GM23338 (cell line): Measurements from ENCODE around the gene UBAP1L. TPM values are rescaled to one million over a fixed set of nuclear protein-coding genes. Genes with fewer than 3 reads are reported as not detected.

Source experiments
- ATAC-seq: fragments of 200-7000 bp; cut with Tn5 transposase; 3 replicates; pipeline ENCODE4 v1.9.1; 2020
- DNase-seq: peaks from one replicate; pipeline ENCODE4 v3.0.0-alpha.2; 2015; ENCODE audit warnings: low spot score
- H2AFZ ChIP-seq: fragments of 200-600 bp; sonication (generic); 2 replicates; pipeline ENCODE4 v1.8.0; 2016; ENCODE audit warnings: antibody characterized with exemption, mild to moderate bottlenecking, moderate library complexity
- H3F3A ChIP-seq: fragments of 200-600 bp; sonication (generic); replicated peaks from 2 replicates; pipeline ENCODE4 v1.8.0; 2017; ENCODE audit warnings: antibody characterized with exemption, mixed run types, low read depth
- H3K27ac ChIP-seq: fragments of 200-600 bp; sonication (generic); 2 replicates; pipeline ENCODE4 v1.6.1; 2016; ENCODE audit warnings: low read depth
- H3K27me3 ChIP-seq: fragments of 200-600 bp; sonication (generic); 2 replicates; pipeline ENCODE4 v1.8.0; 2016; ENCODE audit warnings: mild to moderate bottlenecking, mixed run types, moderate library complexity; ENCODE audit not compliant: insufficient read depth
- H3K36me3 ChIP-seq: fragments of 200-600 bp; sonication (generic); 2 replicates; pipeline ENCODE4 v1.8.0; 2016; ENCODE audit warnings: mild to moderate bottlenecking; ENCODE audit not compliant: insufficient read depth
- H3K4me1 ChIP-seq: fragments of 200-600 bp; sonication (generic); 2 replicates; pipeline ENCODE4 v1.8.0; 2016; ENCODE audit warnings: mild to moderate bottlenecking, moderate library complexity; ENCODE audit not compliant: insufficient read depth
- H3K4me2 ChIP-seq: fragments of 200-600 bp; sonication (generic); 2 replicates; pipeline ENCODE4 v1.7.1; 2017; ENCODE audit warnings: mixed run types
- H3K4me3 ChIP-seq: fragments of 200-600 bp; sonication (generic); 2 replicates; pipeline ENCODE4 v1.6.1; 2016; ENCODE audit warnings: mixed run types
- H3K79me2 ChIP-seq: fragments of 200-600 bp; sonication (generic); replicated peaks from 2 replicates; pipeline ENCODE4 v1.8.0; 2017; ENCODE audit warnings: mild to moderate bottlenecking; ENCODE audit not compliant: insufficient read depth
- H3K9me2 ChIP-seq: fragments of 200-600 bp; sonication (generic); 2 replicates; pipeline ENCODE4 v1.8.0; 2017; ENCODE audit not compliant: insufficient read depth
- H4K20me1 ChIP-seq: fragments of 200-600 bp; sonication (generic); replicated peaks from 2 replicates; pipeline ENCODE4 v1.8.0; 2017; ENCODE audit warnings: mild to moderate bottlenecking; ENCODE audit not compliant: insufficient read depth
- H3K27ac Mint-ChIP-seq: 2 replicates; pipeline ENCODE4 v1.8.0; 2020; ENCODE audit warnings: inconsistent platforms, mild to moderate bottlenecking, moderate library complexity, mixed read lengths
- H3K27me3 Mint-ChIP-seq: 3 replicates; pipeline ENCODE4 v1.8.0; 2022; ENCODE audit warnings: low read depth, mild to moderate bottlenecking, moderate library complexity, mixed read lengths, inconsistent platforms; ENCODE audit not compliant: insufficient read depth, poor library complexity
- H3K36me3 Mint-ChIP-seq: 3 replicates; pipeline ENCODE4 v1.8.0; 2021; ENCODE audit warnings: low read depth, mild to moderate bottlenecking, inconsistent platforms, moderate library complexity, mixed read lengths
- H3K4me1 Mint-ChIP-seq: 3 replicates; pipeline ENCODE4 v1.8.0; 2020; ENCODE audit warnings: mild to moderate bottlenecking, inconsistent platforms, mixed read lengths
- H3K4me3 Mint-ChIP-seq: 3 replicates; pipeline ENCODE4 v1.8.0; 2021; ENCODE audit warnings: moderate library complexity, mild to moderate bottlenecking, inconsistent platforms, mixed read lengths
- H3K9me3 Mint-ChIP-seq: 3 replicates; pipeline ENCODE4 v1.8.0; 2020; ENCODE audit warnings: moderate library complexity, mild to moderate bottlenecking, inconsistent platforms, mixed read lengths
- EZH2 ChIP-seq: fragments of 200-600 bp; sonication (generic); IDR thresholded peaks from one replicate; pipeline ENCODE4 v1.8.0; 2017; ENCODE audit warnings: antibody characterized with exemption, mild to moderate bottlenecking, low read depth; ENCODE audit not compliant: unreplicated experiment
- EZH2phosphoT487 ChIP-seq: fragments of 200-600 bp; sonication (generic); IDR thresholded peaks from one replicate; pipeline ENCODE4 v1.8.1; 2018; ENCODE audit warnings: antibody characterized with exemption; ENCODE audit not compliant: unreplicated experiment
- NANOG ChIP-seq: IDR thresholded peaks from 2 replicates; pipeline ENCODE4 v1.6.1; 2016; ENCODE audit warnings: antibody characterized with exemption, borderline replicate concordance
- POLR2AphosphoS5 ChIP-seq: IDR thresholded peaks from 2 replicates; pipeline ENCODE4 v1.6.1; 2016; ENCODE audit warnings: antibody characterized with exemption, low read depth
- STAT1 ChIP-seq: IDR thresholded peaks from one replicate; pipeline ENCODE4 v1.6.1; 2016; ENCODE audit warnings: antibody characterized with exemption; ENCODE audit not compliant: unreplicated experiment
- ZNF331 ChIP-seq: fragments of 250-450 bp; sonication (Bioruptor Pico); IDR thresholded peaks from 2 replicates; pipeline ENCODE4 v1.5.0; 2020; ENCODE audit warnings: low read depth, mild to moderate bottlenecking, moderate library complexity
- polyA plus RNA-seq: library from polyadenylated mRNA; unstranded; fragments of >200 nt; fragmentation: Nextera tagmentation; extraction: Ambion mirVana; gene quantifications from 2 replicates; pipeline ENCODE4 v1.2.1, GENCODE V29; 2016
- total RNA-seq: library from RNA; depleted of rRNA; stranded (reverse); fragments of >200 nt; shearing (Covaris generic); gene quantifications from 2 replicates; pipeline ENCODE4 v1.2.3, GENCODE V29; 2014
- TF ChIP-seq, protein P1 (sequence below), 2 experiments: fragments of 200-600 bp in 1 of 2; sonication (generic) in 1 of 2; conservative IDR thresholded peaks; 2 replicates each; pipeline versions ENCODE4 v1.5.1 to v1.6.1; 2016 to 2017; ENCODE audit warnings: antibody characterized with exemption in 2 of 2, low read depth in 2 of 2, mild to moderate bottlenecking in 2 of 2, moderate library complexity in 1 of 2
- TF ChIP-seq, protein P2 (sequence below): fragments of 250-450 bp; sonication (Bioruptor Pico); IDR thresholded peaks from 2 replicates; pipeline ENCODE4 v1.5.0; 2020; ENCODE audit warnings: mild to moderate bottlenecking, moderate library complexity
- TF ChIP-seq, protein P3 (sequence below): IDR thresholded peaks from one replicate; pipeline ENCODE4 v1.6.1; 2018; ENCODE audit warnings: antibody characterized with exemption; ENCODE audit not compliant: unreplicated experiment
- TF ChIP-seq, protein P4 (sequence below): IDR thresholded peaks from 2 replicates; pipeline ENCODE4 v1.6.1; 2016; ENCODE audit warnings: antibody characterized with exemption

The UBAP1L gene
- total and polyA plus RNA-seq, 2 experiments from 2014 or later = 0.53 to 1.5 TPM

DNA sequence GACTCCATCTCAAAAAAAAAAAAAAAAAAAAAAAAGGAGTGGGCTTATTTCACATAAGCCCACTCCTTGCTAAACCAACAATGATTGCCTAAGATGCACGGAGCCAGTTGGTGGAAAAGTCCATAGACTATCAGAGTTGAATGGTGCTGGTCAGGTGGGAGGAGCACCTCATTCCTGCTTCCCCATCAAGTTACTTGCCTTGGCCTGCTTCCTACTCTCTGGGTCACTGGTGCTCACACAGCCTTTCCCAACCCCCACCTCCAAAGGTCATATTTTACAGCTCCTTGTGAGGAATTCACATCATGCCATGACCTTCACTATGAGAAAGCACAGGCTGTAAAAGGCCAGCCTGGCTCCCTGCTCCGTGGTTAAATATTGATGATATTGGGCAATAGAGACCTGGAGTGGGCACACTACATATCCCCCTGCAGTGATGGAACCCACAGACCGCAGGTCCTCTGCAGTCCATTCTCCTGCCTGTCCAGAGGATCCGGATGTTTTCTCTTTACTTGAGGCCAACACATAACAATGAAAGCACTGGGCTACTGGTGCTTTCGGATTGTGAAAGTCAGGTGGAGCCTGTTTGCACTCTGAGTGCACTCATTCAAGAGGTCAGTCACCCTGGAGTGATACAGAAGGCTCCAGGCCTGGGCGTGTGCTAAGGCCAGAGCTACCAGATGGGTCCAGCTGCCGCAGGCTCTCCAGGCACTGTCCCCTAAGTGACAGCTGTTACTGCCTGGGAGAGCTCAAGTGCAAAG lies 70.1 kb downstream of the UBAP1L start, which contains the start of gene SLC51B:
Gene SLC51B (plus strand): TSS at position 664 of the 758 bp plus-strand sequence. CDS start 4,618 bp downstream, outside the sequence.
- peak within 1 kb of the TSS; percentile 63; the same call in 1 of the 2 replicates for H2AFZ ChIP-seq
- H3K36me3 Mint-ChIP-seq = no peaks in the 10 kb centered on the region
- no peak for ATAC-seq

More for the DNA sequence above, 70.1 kb downstream of the UBAP1L start, which contains the start of gene SLC51B:
- 0 out of 2 replicates have a peak, but pooled peaks cover 3% of the 10 kb centered on the region for H3F3A ChIP-seq
- H3K9me2 ChIP-seq = no peaks in the 10 kb centered on the region
- H3K4me1 Mint-ChIP-seq = peaks cover 4% of the 10 kb centered on the region
- H3K27ac Mint-ChIP-seq = no peak within 1 kb of the TSS
- H3K4me3 Mint-ChIP-seq = no peak within 1 kb of the TSS
- H3K27me3 ChIP-seq = no peaks in the 10 kb centered on the region
- no peaks in the 10 kb centered on the region for H3K36me3 ChIP-seq
- H3K4me3 ChIP-seq = no peak within 1 kb of the TSS
- TF ChIP-seq, protein P1, sequence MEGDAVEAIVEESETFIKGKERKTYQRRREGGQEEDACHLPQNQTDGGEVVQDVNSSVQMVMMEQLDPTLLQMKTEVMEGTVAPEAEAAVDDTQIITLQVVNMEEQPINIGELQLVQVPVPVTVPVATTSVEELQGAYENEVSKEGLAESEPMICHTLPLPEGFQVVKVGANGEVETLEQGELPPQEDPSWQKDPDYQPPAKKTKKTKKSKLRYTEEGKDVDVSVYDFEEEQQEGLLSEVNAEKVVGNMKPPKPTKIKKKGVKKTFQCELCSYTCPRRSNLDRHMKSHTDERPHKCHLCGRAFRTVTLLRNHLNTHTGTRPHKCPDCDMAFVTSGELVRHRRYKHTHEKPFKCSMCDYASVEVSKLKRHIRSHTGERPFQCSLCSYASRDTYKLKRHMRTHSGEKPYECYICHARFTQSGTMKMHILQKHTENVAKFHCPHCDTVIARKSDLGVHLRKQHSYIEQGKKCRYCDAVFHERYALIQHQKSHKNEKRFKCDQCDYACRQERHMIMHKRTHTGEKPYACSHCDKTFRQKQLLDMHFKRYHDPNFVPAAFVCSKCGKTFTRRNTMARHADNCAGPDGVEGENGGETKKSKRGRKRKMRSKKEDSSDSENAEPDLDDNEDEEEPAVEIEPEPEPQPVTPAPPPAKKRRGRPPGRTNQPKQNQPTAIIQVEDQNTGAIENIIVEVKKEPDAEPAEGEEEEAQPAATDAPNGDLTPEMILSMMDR (conservative IDR thresholded peaks at IDR 0.05; ENCODE audit: low read depth in 2 of 2) = no peak
- no peak for TF ChIP-seq STAT1
- no peak for TF ChIP-seq NANOG
- TF ChIP-seq, protein P2, sequence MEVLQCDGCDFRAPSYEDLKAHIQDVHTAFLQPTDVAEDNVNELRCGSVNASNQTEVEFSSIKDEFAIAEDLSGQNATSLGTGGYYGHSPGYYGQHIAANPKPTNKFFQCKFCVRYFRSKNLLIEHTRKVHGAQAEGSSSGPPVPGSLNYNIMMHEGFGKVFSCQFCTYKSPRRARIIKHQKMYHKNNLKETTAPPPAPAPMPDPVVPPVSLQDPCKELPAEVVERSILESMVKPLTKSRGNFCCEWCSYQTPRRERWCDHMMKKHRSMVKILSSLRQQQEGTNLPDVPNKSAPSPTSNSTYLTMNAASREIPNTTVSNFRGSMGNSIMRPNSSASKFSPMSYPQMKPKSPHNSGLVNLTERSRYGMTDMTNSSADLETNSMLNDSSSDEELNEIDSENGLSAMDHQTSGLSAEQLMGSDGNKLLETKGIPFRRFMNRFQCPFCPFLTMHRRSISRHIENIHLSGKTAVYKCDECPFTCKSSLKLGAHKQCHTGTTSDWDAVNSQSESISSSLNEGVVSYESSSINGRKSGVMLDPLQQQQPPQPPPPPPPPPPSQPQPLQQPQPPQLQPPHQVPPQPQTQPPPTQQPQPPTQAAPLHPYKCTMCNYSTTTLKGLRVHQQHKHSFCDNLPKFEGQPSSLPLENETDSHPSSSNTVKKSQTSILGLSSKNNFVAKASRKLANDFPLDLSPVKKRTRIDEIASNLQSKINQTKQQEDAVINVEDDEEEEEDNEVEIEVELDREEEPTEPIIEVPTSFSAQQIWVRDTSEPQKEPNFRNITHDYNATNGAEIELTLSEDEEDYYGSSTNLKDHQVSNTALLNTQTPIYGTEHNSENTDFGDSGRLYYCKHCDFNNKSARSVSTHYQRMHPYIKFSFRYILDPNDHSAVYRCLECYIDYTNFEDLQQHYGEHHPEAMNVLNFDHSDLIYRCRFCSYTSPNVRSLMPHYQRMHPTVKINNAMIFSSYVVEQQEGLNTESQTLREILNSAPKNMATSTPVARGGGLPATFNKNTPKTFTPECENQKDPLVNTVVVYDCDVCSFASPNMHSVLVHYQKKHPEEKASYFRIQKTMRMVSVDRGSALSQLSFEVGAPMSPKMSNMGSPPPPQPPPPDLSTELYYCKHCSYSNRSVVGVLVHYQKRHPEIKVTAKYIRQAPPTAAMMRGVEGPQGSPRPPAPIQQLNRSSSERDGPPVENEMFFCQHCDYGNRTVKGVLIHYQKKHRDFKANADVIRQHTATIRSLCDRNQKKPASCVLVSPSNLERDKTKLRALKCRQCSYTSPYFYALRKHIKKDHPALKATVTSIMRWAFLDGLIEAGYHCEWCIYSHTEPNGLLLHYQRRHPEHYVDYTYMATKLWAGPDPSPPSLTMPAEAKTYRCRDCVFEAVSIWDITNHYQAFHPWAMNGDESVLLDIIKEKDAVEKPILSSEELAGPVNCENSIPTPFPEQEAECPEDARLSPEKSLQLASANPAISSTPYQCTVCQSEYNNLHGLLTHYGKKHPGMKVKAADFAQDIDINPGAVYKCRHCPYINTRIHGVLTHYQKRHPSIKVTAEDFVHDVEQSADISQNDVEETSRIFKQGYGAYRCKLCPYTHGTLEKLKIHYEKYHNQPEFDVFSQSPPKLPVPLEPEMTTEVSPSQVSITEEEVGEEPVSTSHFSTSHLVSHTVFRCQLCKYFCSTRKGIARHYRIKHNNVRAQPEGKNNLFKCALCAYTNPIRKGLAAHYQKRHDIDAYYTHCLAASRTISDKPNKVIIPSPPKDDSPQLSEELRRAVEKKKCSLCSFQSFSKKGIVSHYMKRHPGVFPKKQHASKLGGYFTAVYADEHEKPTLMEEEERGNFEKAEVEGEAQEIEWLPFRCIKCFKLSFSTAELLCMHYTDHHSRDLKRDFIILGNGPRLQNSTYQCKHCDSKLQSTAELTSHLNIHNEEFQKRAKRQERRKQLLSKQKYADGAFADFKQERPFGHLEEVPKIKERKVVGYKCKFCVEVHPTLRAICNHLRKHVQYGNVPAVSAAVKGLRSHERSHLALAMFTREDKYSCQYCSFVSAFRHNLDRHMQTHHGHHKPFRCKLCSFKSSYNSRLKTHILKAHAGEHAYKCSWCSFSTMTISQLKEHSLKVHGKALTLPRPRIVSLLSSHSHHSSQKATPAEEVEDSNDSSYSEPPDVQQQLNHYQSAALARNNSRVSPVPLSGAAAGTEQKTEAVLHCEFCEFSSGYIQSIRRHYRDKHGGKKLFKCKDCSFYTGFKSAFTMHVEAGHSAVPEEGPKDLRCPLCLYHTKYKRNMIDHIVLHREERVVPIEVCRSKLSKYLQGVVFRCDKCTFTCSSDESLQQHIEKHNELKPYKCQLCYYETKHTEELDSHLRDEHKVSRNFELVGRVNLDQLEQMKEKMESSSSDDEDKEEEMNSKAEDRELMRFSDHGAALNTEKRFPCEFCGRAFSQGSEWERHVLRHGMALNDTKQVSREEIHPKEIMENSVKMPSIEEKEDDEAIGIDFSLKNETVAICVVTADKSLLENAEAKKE (CRISPR knock-in tag) = no peak
- TF ChIP-seq, protein P3, sequence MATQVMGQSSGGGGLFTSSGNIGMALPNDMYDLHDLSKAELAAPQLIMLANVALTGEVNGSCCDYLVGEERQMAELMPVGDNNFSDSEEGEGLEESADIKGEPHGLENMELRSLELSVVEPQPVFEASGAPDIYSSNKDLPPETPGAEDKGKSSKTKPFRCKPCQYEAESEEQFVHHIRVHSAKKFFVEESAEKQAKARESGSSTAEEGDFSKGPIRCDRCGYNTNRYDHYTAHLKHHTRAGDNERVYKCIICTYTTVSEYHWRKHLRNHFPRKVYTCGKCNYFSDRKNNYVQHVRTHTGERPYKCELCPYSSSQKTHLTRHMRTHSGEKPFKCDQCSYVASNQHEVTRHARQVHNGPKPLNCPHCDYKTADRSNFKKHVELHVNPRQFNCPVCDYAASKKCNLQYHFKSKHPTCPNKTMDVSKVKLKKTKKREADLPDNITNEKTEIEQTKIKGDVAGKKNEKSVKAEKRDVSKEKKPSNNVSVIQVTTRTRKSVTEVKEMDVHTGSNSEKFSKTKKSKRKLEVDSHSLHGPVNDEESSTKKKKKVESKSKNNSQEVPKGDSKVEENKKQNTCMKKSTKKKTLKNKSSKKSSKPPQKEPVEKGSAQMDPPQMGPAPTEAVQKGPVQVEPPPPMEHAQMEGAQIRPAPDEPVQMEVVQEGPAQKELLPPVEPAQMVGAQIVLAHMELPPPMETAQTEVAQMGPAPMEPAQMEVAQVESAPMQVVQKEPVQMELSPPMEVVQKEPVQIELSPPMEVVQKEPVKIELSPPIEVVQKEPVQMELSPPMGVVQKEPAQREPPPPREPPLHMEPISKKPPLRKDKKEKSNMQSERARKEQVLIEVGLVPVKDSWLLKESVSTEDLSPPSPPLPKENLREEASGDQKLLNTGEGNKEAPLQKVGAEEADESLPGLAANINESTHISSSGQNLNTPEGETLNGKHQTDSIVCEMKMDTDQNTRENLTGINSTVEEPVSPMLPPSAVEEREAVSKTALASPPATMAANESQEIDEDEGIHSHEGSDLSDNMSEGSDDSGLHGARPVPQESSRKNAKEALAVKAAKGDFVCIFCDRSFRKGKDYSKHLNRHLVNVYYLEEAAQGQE = no peak
- TF ChIP-seq POLR2AphosphoS5 = no peak
- no peak for TF ChIP-seq ZNF331 (CRISPR knock-in tag)
- TF ChIP-seq, protein P4, sequence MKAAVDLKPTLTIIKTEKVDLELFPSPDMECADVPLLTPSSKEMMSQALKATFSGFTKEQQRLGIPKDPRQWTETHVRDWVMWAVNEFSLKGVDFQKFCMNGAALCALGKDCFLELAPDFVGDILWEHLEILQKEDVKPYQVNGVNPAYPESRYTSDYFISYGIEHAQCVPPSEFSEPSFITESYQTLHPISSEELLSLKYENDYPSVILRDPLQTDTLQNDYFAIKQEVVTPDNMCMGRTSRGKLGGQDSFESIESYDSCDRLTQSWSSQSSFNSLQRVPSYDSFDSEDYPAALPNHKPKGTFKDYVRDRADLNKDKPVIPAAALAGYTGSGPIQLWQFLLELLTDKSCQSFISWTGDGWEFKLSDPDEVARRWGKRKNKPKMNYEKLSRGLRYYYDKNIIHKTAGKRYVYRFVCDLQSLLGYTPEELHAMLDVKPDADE = no peak
- no peak for TF ChIP-seq EZH2phosphoT487
- no peak for TF ChIP-seq EZH2
- no peak within 1 kb of the TSS for H3K27ac ChIP-seq
- no peaks in the 10 kb centered on the region for H4K20me1 ChIP-seq
- no peak within 1 kb of the TSS for H3K4me2 ChIP-seq
- peaks cover 9% of the 10 kb centered on the region for H3K27me3 Mint-ChIP-seq
- H3K79me2 ChIP-seq = no peaks in the 10 kb centered on the region
- no peaks in the 10 kb centered on the region for H3K4me1 ChIP-seq
- no peak for DNase-seq
- H3K9me3 Mint-ChIP-seq = no peaks in the 10 kb centered on the region
